DMS53 treated with DMSO at 0.1 percent for 48 hours (cell line): ENCODE results near the gene AZI2.

Experiments
- DNase-seq: peaks from one replicate; lab custom pipeline; 2025; ENCODE audit not compliant: unreplicated experiment; lab: John Stamatoyannopoulos, UW

AZI2 gene

GRCh38 chr3:28301688-28302087 is 46.9 kb downstream of the AZI2 start:
- DNase-seq, result no peak

- DNase-seq, result no peak
Measured at GRCh38 chr3:28300345-28300962, 48.2 kb downstream of the AZI2 start.

- no peak for DNase-seq
Measured at GRCh38 chr3:28299705-28300104, 48.9 kb downstream of the AZI2 start.

GRCh38 chr3:28295898-28296490 is 52.6 kb downstream of the AZI2 start:
- no peak for DNase-seq

- no peak for DNase-seq
Measured at GRCh38 chr3:28294667-28295413, 53.8 kb downstream of the AZI2 start.

GRCh38 chr3:28292622-28293021 is 56.0 kb downstream of the AZI2 start:
- no peak for DNase-seq

- no peak for DNase-seq
Measured at GRCh38 chr3:28291577-28291976, 57.0 kb downstream of the AZI2 start.

- no peak for DNase-seq
Measured at GRCh38 chr3:28290863-28291300, 57.7 kb downstream of the AZI2 start.

GRCh38 chr3:28287046-28287445 is 61.6 kb downstream of the AZI2 start:
- DNase-seq, result no peak

GRCh38 chr3:28286595-28286994 is 62.0 kb downstream of the AZI2 start:
- DNase-seq, result peak; percentile 18

GRCh38 chr3:28280781-28281180 is 67.8 kb downstream of the AZI2 start:
- no peak for DNase-seq

GRCh38 chr3:28279770-28280169 is 68.9 kb downstream of the AZI2 start:
- no peak for DNase-seq

GRCh38 chr3:28278918-28279317 is 69.7 kb downstream of the AZI2 start:
- DNase-seq, result no peak

- DNase-seq, result no peak
Measured at GRCh38 chr3:28273837-28274236, 74.8 kb downstream of the AZI2 start.
